HEK293 (cell line): ENCODE data around the gene INSL3.
A peak's percentile ranks its signal among the peaks of the same experiment; 100 is the strongest.

Source experiments
- CTCF ChIA-PET: fragments of 350-600 bp; formaldehyde crosslinking; extraction: SDS; loops from one replicate; lab custom pipeline; 2021; ENCODE audit warnings: antibody characterized with exemption; lab: Yijun Ruan, JAX
- POLR2A ChIA-PET: fragments of 300-600 bp; formaldehyde crosslinking; extraction: SDS; loops from one replicate; lab custom pipeline; 2020; ENCODE audit warnings: antibody characterized with exemption, inconsistent platforms; lab: Yijun Ruan, JAX
- H3K27ac ChIP-seq: fragments of 200-500 bp; sonication (Bioruptor generic); 2 replicates; pipeline ENCODE4 v1.5.1; 2014; ENCODE audit warnings: low read depth, low read length, control low read depth, inconsistent platforms; ENCODE audit errors: extremely low read depth
- H3K36me3 ChIP-seq, 2 experiments: fragments of 200-500 bp in 1 of 2; sonication (Bioruptor generic) in 1 of 2; 1 replicate in 1 of 2; 2 replicates in 1 of 2; pipeline ENCODE4 v1.5.1; 2014 to 2017; ENCODE audit warnings: inconsistent platforms in 2 of 2, low read length in 2 of 2; ENCODE audit not compliant: control insufficient read depth in 2 of 2, insufficient read depth in 1 of 2
- H3K4me1 ChIP-seq: fragments of 200-500 bp; sonication (Bioruptor generic); 2 replicates; pipeline ENCODE4 v1.5.1; 2014; ENCODE audit warnings: mild to moderate bottlenecking, low read length, inconsistent platforms; ENCODE audit not compliant: control insufficient read depth, insufficient read depth
- H3K4me3 ChIP-seq: 2 replicates; pipeline ENCODE4 v1.5.1; 2011; ENCODE audit warnings: low read depth, mild to moderate bottlenecking, control low read depth, low read length, moderate library complexity
- H3K9me3 ChIP-seq: fragments of 200-500 bp; sonication (Bioruptor generic); 2 replicates; pipeline ENCODE4 v1.5.1; 2014; ENCODE audit warnings: low read depth, low read length, inconsistent platforms; ENCODE audit not compliant: control insufficient read depth, insufficient read depth
- HOXC10 ChIP-seq: sonication (generic); formaldehyde crosslinking; IDR thresholded peaks from 2 replicates; pipeline ENCODE4 v1.8.1; 2023; ENCODE audit warnings: mild to moderate bottlenecking, missing genetic modification reagents
- TCF7L2 ChIP-seq: IDR thresholded peaks from 2 replicates; pipeline ENCODE4 v1.6.1; 2011; ENCODE audit warnings: low read depth, mild to moderate bottlenecking, inconsistent platforms, low read length, moderate library complexity, borderline replicate concordance
- YY2 ChIP-seq: fragments of 450-650 bp; formaldehyde crosslinking; IDR thresholded peaks from 2 replicates; pipeline ENCODE4 v1.5.1; 2016; ENCODE audit warnings: missing biosample characterization, missing genetic modification characterization
- ZBTB20 ChIP-seq: fragments of 450-650 bp; formaldehyde crosslinking; IDR thresholded peaks from 2 replicates; pipeline ENCODE4 v1.5.1; 2016; ENCODE audit warnings: missing biosample characterization, missing genetic modification characterization
- ZBTB48 ChIP-seq: fragments of 450-650 bp; formaldehyde crosslinking; IDR thresholded peaks from 2 replicates; pipeline ENCODE4 v1.5.1; 2016; ENCODE audit warnings: missing biosample characterization, missing genetic modification characterization
- ZBTB7A ChIP-seq: fragments of 450-650 bp; formaldehyde crosslinking; IDR thresholded peaks from 2 replicates; pipeline ENCODE4 v1.5.1; 2016; ENCODE audit warnings: low read depth, missing biosample characterization, missing genetic modification characterization
- ZEB2 ChIP-seq: fragments of 450-650 bp; formaldehyde crosslinking; IDR thresholded peaks from 2 replicates; pipeline ENCODE4 v1.5.1; 2016; ENCODE audit warnings: missing biosample characterization, missing genetic modification characterization
- ZNF10 ChIP-seq: fragments of 450-650 bp; formaldehyde crosslinking; IDR thresholded peaks from 2 replicates; pipeline ENCODE4 v1.5.1; 2017; ENCODE audit warnings: missing biosample characterization, missing genetic modification characterization
- ZNF121 ChIP-seq: fragments of 450-650 bp; formaldehyde crosslinking; IDR thresholded peaks from 2 replicates; pipeline ENCODE4 v1.5.1; 2016; ENCODE audit warnings: missing biosample characterization, missing genetic modification characterization
- ZNF140 ChIP-seq: fragments of 450-650 bp; formaldehyde crosslinking; IDR thresholded peaks from 2 replicates; pipeline ENCODE4 v1.5.1; 2016; ENCODE audit warnings: missing biosample characterization, missing genetic modification characterization
- ZNF24 ChIP-seq: fragments of 450-650 bp; formaldehyde crosslinking; IDR thresholded peaks from 2 replicates; pipeline ENCODE4 v1.5.1; 2016; ENCODE audit warnings: missing biosample characterization, missing genetic modification characterization
- ZNF324 ChIP-seq: fragments of 450-650 bp; formaldehyde crosslinking; IDR thresholded peaks from 2 replicates; pipeline ENCODE4 v1.5.1; 2016; ENCODE audit warnings: missing biosample characterization, missing genetic modification characterization
- ZNF335 ChIP-seq: fragments of 450-650 bp; formaldehyde crosslinking; conservative IDR thresholded peaks from 2 replicates; pipeline ENCODE4 v1.5.1; 2016; ENCODE audit warnings: missing biosample characterization, missing genetic modification characterization
- ZNF423 ChIP-seq: fragments of 450-650 bp; formaldehyde crosslinking; IDR thresholded peaks from 2 replicates; pipeline ENCODE4 v1.5.1; 2016; ENCODE audit warnings: missing biosample characterization, missing genetic modification characterization
- ZNF549 ChIP-seq: fragments of 450-650 bp; IDR thresholded peaks from 2 replicates; pipeline ENCODE4 v1.5.1; 2018; ENCODE audit warnings: missing biosample characterization, missing genetic modification characterization, mild to moderate bottlenecking, inconsistent platforms, moderate library complexity
- ZNF596 ChIP-seq: fragments of 450-650 bp; IDR thresholded peaks from 2 replicates; pipeline ENCODE4 v1.5.0; 2018; ENCODE audit warnings: missing biosample characterization, mild to moderate bottlenecking, missing genetic modification characterization, moderate library complexity
- ZNF624 ChIP-seq: fragments of 450-650 bp; formaldehyde crosslinking; IDR thresholded peaks from 2 replicates; pipeline ENCODE4 v1.5.1; 2017; ENCODE audit warnings: missing biosample characterization, missing genetic modification characterization
- ZNF707 ChIP-seq: fragments of 450-650 bp; formaldehyde crosslinking; IDR thresholded peaks from 2 replicates; pipeline ENCODE4 v1.5.1; 2016; ENCODE audit warnings: missing biosample characterization, missing genetic modification characterization
- ZNF792 ChIP-seq: fragments of 450-650 bp; formaldehyde crosslinking; IDR thresholded peaks from 2 replicates; pipeline ENCODE4 v1.5.1; 2016; ENCODE audit warnings: missing biosample characterization, missing genetic modification characterization
- ZSCAN16 ChIP-seq: fragments of 450-650 bp; formaldehyde crosslinking; IDR thresholded peaks from 2 replicates; pipeline ENCODE4 v1.5.1; 2016; ENCODE audit warnings: missing biosample characterization, missing genetic modification characterization
- ZSCAN30 ChIP-seq: fragments of 450-650 bp; IDR thresholded peaks from 2 replicates; pipeline ENCODE4 v1.5.1; 2018; ENCODE audit warnings: missing biosample characterization, mild to moderate bottlenecking, missing genetic modification characterization, moderate library complexity
- TF ChIP-seq, protein P1 (sequence below): fragments of 450-650 bp; formaldehyde crosslinking; conservative IDR thresholded peaks from 2 replicates; pipeline ENCODE4 v1.5.1; 2016; ENCODE audit warnings: low read depth, missing biosample characterization, missing genetic modification characterization
- TF ChIP-seq, protein P2 (sequence below): fragments of 450-650 bp; formaldehyde crosslinking; IDR thresholded peaks from 2 replicates; pipeline ENCODE4 v1.5.1; 2016; ENCODE audit warnings: missing biosample characterization, missing genetic modification characterization
- TF ChIP-seq, protein P3 (sequence below): fragments of 450-650 bp; formaldehyde crosslinking; IDR thresholded peaks from 2 replicates; pipeline ENCODE4 v1.5.1; 2016; ENCODE audit warnings: missing biosample characterization, missing genetic modification characterization
- TF ChIP-seq, protein P4 (sequence below): fragments of 450-650 bp; IDR thresholded peaks from 2 replicates; pipeline ENCODE4 v1.5.1; 2018; ENCODE audit warnings: missing biosample characterization, mild to moderate bottlenecking, missing genetic modification characterization

INSL3 gene

DNA sequence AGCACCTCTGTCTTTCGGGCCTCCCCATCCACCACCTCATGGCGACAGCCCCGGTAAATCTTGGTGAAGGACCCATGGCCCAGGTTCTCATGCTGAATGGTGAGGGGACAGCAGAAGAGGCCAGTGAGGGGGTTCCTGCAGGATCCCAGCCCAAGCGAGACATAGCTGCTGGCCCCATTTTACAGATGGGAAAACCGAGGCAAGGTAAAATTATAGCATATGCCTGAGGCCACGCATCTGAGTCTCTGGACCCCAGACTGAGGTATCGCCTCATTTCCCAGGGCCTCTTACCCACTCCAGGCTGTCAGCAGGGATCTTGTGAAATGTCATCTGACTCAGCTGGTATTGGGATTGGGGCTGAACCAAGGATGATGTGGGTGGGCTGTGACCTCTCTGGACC is 16.7 kb upstream of the INSL3 start (continued):
- TF ChIP-seq, protein P1, sequence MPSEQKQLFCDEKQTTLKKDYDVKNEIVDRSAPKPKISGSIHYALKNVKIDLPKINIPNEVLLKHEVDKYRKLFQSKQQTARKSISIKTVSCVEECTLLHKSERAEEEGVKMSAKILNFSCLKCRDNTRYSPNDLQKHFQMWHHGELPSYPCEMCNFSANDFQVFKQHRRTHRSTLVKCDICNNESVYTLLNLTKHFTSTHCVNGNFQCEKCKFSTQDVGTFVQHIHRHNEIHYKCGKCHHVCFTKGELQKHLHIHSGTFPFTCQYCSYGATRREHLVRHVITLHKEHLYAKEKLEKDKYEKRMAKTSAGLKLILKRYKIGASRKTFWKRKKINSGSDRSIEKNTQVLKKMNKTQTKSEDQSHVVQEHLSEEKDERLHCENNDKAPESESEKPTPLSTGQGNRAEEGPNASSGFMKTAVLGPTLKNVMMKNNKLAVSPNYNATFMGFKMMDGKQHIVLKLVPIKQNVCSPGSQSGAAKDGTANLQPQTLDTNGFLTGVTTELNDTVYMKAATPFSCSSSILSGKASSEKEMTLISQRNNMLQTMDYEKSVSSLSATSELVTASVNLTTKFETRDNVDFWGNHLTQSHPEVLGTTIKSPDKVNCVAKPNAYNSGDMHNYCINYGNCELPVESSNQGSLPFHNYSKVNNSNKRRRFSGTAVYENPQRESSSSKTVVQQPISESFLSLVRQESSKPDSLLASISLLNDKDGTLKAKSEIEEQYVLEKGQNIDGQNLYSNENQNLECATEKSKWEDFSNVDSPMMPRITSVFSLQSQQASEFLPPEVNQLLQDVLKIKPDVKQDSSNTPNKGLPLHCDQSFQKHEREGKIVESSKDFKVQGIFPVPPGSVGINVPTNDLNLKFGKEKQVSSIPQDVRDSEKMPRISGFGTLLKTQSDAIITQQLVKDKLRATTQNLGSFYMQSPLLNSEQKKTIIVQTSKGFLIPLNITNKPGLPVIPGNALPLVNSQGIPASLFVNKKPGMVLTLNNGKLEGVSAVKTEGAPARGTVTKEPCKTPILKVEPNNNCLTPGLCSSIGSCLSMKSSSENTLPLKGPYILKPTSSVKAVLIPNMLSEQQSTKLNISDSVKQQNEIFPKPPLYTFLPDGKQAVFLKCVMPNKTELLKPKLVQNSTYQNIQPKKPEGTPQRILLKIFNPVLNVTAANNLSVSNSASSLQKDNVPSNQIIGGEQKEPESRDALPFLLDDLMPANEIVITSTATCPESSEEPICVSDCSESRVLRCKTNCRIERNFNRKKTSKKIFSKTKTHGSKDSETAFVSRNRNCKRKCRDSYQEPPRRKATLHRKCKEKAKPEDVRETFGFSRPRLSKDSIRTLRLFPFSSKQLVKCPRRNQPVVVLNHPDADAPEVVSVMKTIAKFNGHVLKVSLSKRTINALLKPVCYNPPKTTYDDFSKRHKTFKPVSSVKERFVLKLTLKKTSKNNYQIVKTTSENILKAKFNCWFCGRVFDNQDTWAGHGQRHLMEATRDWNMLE (tag by site-specific recombination): no peak
- TF ChIP-seq ZBTB48 (tag by site-specific recombination) (no peak), YY2 (tag by site-specific recombination) (no peak), ZNF707 (tag by site-specific recombination) (no peak), ZNF549 (no peak), ZNF335 (tag by site-specific recombination) (no peak), ZNF324 (tag by site-specific recombination) (no peak), TCF7L2 (no peak)

DNA sequence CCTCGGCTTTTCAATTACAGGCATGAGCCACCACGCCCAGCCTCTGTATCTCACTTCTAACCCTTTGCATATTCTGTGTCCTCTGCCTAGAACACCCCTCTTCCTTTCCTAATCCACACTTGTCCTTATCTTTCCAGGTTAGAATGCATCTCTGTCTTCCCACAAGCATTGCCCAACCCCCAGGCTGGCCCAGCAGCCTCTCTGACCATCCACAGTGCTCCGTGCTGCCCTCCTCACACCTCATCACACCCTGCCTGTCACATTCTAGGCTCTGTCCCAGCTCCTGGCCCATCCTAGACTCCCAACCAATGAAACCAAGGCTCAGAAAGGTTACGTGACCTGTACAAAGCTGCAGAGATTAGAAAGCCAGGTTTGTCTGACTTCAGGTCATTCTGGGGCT is 15.2 kb upstream of the INSL3 start:
- POLR2A ChIA-PET: no interaction called here

DNA sequence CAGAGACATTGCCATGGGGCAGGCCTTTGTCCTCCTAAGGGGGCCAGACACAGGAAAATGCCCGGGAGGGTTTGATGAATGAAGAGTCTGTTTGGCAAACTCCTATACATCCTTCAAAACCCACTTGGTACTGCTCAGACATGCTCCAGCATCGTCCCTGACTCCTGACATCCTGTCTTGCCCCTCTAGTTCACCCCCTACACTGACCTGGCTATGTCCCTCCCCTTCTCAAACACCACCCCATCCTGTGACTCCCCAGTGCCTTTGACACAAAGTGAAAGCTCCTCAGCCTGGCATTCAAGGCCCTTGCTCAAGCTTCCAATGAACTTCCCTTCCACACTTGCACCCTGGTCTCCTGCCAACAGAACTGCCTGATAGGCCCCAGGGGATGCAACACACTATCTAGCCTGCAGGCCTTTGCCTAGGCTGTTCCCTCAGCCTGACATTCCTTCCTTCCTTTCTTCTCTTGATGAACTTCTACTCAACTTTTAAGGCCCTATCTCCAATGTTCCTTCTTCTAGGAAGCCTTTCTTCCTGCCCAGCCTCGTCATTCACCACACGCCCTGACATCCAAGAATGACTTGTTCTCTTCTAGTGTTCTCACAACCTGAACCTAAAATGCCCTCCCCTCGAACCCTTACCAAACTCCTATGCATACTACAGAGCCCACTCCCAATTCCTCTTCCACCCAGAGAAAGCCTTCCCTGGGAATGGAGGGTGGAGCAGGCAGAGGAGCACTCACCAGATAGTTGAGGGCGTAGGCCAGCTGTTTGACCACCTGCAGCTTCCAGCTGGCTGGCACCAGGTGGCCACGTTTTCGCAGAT is 14.1 kb upstream of the INSL3 start:
- POLR2A ChIA-PET: no interaction called here
- H3K4me1 ChIP-seq: no peaks in the 10 kb centered on the region
- no peaks in the 10 kb centered on the region for H3K36me3 ChIP-seq
- CTCF ChIA-PET: interaction anchor here (1.0 to 1.1 kb wide), 2 partner anchors 21 to 24 kb away, joined by 4 to 6 read pairs; partner anchors contain the start of gene RPL18A
- H3K4me3 ChIP-seq: no peak overlapping the region
- H3K9me3 ChIP-seq: no peaks in the 10 kb centered on the region
- H3K27ac ChIP-seq: no peak overlapping the region
- TF ChIP-seq HOXC10 (CRISPR knock-in tag): no peak
- TF ChIP-seq, protein P2, sequence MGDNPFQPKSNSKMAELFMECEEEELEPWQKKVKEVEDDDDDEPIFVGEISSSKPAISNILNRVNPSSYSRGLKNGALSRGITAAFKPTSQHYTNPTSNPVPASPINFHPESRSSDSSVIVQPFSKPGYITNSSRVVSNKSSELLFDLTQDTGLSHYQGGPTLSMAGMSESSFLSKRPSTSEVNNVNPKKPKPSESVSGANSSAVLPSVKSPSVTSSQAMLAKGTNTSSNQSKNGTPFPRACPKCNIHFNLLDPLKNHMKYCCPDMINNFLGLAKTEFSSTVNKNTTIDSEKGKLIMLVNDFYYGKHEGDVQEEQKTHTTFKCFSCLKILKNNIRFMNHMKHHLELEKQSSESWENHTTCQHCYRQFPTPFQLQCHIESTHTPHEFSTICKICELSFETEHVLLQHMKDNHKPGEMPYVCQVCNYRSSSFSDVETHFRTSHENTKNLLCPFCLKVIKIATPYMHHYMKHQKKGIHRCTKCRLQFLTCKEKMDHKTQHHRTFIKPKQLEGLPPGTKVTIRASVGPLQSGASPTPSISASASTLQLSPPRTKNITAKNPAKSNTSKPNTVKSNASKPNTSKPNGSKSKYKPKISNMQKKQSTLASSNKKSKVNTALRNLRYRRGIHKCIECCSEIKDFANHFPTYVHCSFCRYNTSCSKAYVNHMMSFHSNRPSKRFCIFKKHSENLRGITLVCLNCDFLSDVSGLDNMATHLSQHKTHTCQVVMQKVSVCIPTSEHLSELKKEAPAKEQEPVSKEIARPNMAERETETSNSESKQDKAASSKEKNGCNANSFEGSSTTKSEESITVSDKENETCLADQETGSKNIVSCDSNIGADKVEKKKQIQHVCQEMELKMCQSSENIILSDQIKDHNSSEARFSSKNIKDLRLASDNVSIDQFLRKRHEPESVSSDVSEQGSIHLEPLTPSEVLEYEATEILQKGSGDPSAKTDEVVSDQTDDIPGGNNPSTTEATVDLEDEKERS (tag by site-specific recombination): no peak
- no peak for TF ChIP-seq ZNF140 (tag by site-specific recombination)
- TF ChIP-seq ZBTB20 (tag by site-specific recombination): no peak
- TF ChIP-seq, protein P3, sequence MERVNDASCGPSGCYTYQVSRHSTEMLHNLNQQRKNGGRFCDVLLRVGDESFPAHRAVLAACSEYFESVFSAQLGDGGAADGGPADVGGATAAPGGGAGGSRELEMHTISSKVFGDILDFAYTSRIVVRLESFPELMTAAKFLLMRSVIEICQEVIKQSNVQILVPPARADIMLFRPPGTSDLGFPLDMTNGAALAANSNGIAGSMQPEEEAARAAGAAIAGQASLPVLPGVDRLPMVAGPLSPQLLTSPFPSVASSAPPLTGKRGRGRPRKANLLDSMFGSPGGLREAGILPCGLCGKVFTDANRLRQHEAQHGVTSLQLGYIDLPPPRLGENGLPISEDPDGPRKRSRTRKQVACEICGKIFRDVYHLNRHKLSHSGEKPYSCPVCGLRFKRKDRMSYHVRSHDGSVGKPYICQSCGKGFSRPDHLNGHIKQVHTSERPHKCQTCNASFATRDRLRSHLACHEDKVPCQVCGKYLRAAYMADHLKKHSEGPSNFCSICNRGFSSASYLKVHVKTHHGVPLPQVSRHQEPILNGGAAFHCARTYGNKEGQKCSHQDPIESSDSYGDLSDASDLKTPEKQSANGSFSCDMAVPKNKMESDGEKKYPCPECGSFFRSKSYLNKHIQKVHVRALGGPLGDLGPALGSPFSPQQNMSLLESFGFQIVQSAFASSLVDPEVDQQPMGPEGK (tag by site-specific recombination): 0 out of 2 replicates have a peak, but pooled peaks have one; percentile 30
- TF ChIP-seq, protein P4, sequence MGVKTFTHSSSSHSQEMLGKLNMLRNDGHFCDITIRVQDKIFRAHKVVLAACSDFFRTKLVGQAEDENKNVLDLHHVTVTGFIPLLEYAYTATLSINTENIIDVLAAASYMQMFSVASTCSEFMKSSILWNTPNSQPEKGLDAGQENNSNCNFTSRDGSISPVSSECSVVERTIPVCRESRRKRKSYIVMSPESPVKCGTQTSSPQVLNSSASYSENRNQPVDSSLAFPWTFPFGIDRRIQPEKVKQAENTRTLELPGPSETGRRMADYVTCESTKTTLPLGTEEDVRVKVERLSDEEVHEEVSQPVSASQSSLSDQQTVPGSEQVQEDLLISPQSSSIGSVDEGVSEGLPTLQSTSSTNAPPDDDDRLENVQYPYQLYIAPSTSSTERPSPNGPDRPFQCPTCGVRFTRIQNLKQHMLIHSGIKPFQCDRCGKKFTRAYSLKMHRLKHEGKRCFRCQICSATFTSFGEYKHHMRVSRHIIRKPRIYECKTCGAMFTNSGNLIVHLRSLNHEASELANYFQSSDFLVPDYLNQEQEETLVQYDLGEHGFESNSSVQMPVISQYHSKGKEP (tag by site-specific recombination): no peak
- TF ChIP-seq ZNF10 (tag by site-specific recombination): no peak
- TF ChIP-seq ZNF121 (tag by site-specific recombination): no peak
- no peak for TF ChIP-seq ZNF24 (tag by site-specific recombination)
- no peak for TF ChIP-seq ZBTB7A (tag by site-specific recombination)
- TF ChIP-seq ZNF624 (tag by site-specific recombination): no peak
- TF ChIP-seq ZNF596 (tag by site-specific recombination): no peak
- no peak for TF ChIP-seq ZSCAN16 (tag by site-specific recombination)

More for the DNA sequence above, 15.2 kb upstream of the INSL3 start:
- no peaks in the 10 kb centered on the region for H3K36me3 ChIP-seq
- H3K27ac ChIP-seq: no peak overlapping the region
- CTCF ChIA-PET: no interaction called here
- H3K9me3 ChIP-seq: no peaks in the 10 kb centered on the region
- TF ChIP-seq ZNF792 (tag by site-specific recombination): no peak
- TF ChIP-seq ZEB2 (tag by site-specific recombination): no peak
- TF ChIP-seq ZSCAN30 (tag by site-specific recombination): no peak
- TF ChIP-seq ZNF140 (tag by site-specific recombination): no peak
- no peak for TF ChIP-seq ZNF423 (tag by site-specific recombination)
- no peak overlapping the region for H3K4me3 ChIP-seq
- H3K4me1 ChIP-seq: no peaks in the 10 kb centered on the region
